LHCN-M2 (cell line): Measurements from ENCODE around the gene UCP2. TPM values are rescaled to one million over a fixed set of nuclear protein-coding genes. Genes with fewer than 3 reads are reported as not detected.
A peak's percentile ranks its signal among the peaks of the same experiment; 100 is the strongest.

Source experiments
- DNase-seq: peaks from one replicate; pipeline ENCODE4 v3.0.0-alpha.2; 2012; ENCODE audit warnings: low read depth
- polyA plus RNA-seq: library from polyadenylated mRNA; unstranded; fragments of >200 nt; gene quantifications from one replicate; pipeline ENCODE4 v1.2.1, GENCODE V29; 2012; ENCODE audit warnings: missing spikeins
- total RNA-seq: library from RNA; depleted of rRNA; stranded (reverse); fragments of >200 nt; gene quantifications from 2 replicates; pipeline ENCODE4 v1.2.3, GENCODE V29; 2014; rRNA removed

The UCP2 gene, protein sequence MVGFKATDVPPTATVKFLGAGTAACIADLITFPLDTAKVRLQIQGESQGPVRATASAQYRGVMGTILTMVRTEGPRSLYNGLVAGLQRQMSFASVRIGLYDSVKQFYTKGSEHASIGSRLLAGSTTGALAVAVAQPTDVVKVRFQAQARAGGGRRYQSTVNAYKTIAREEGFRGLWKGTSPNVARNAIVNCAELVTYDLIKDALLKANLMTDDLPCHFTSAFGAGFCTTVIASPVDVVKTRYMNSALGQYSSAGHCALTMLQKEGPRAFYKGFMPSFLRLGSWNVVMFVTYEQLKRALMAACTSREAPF
- 4.3 and 8.0 TPM in 2 replicates for total RNA-seq
- polyA plus RNA-seq = 27.4 TPM

DNA sequence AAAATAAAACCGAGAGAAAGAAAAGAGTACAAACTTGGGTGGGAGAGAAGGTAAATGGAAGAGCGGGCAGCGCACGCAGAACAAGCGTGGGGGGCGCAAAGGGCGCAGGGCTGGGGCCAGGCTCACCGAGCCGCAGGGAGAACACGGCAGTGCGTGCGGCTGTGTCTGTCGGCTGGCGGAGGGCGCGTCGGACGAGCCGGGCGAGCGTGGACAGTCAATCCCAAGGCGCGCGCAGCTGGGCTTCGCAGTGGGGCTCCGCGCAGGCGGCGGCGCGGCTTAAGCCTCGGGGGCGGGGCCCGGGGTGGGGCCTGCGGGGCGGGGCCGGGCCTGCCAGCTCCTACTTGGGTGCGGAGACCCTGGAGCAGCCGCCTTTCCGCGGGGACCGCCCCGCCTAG is at the start of gene UCP2:
TSS of gene UCP2 (minus strand) at position 249 of the 395 bp plus-strand sequence. CDS start 4,465 bp downstream, outside the sequence.
- peak; percentile 77 for DNase-seq

DNA sequence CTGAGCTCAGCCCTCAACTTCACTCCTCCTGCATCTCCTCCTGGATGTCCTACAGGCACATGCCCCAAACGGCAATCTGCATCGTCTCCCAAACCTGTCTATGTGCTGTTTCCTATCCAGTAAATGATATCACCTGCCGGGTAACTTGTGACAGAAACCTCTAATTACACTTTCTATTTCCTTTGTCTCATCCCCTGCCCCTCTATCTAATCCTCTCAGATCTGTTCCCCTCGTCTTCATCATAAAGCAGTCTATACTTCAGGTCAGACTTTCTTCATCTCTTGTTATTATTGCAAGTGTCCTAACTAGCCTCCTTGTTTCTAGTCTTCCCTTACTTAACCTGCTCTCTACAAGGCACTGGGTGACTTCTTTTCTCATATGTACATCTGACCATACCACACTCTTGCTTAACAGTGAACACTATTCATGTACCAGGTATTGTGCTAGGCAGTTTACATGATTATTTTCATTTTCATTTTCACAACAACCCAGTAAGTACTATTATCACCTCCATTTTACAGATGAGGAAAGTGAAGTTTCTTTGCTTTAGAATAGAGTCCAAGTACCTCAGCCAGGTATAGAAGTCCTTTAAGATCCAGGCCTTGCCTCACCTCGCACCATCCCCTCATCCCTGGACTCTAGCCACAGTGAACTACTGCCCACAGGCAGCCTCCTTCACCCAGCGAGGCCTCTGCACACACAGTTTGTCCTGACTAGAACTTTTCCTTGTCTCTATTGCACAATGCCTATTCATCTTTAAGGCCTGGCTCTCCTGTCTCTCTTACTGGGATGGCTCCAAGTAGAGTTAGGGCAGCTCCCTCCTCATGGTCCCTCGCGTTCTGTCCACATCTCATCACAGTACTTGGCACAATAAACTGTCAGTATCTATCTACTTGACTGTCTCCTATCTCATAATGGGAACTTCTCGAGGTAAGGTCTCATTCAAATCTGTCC is 48.4 kb upstream of the UCP2 start:
- DNase-seq = no peak

DNA sequence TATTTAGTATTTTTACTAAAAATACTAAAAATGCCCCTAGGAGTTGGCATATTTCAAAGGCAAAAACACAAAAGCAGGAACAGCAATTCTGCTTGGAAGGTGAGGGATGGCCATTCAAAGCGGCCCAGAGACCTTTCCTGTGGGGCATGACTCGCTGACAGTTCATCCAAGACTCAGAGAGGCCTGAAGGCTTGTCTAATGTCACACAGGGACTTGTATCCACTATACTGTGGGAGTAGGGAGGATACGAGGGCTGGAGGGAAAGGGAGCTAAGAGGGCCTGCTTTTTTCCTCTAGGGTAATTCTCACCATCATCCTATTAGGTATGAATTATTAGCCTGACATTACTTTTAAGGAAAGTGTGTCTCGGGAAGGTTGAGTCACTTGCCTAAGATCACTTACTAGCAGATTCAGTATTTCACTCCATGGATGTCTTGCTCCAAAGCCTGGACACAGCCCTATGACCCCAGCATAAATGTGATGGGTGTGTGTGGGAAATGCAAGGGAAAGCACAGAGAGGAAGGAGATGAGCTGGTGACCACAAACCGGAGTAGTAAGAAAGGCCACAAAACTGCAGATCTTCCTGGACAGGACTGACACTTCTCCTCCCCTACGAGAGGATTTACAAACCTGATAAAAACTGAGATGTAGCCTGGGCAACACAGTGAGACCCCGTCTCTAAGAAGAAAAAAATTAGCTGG is 43.0 kb upstream of the UCP2 start:
- peak; percentile 56 for DNase-seq

DNA sequence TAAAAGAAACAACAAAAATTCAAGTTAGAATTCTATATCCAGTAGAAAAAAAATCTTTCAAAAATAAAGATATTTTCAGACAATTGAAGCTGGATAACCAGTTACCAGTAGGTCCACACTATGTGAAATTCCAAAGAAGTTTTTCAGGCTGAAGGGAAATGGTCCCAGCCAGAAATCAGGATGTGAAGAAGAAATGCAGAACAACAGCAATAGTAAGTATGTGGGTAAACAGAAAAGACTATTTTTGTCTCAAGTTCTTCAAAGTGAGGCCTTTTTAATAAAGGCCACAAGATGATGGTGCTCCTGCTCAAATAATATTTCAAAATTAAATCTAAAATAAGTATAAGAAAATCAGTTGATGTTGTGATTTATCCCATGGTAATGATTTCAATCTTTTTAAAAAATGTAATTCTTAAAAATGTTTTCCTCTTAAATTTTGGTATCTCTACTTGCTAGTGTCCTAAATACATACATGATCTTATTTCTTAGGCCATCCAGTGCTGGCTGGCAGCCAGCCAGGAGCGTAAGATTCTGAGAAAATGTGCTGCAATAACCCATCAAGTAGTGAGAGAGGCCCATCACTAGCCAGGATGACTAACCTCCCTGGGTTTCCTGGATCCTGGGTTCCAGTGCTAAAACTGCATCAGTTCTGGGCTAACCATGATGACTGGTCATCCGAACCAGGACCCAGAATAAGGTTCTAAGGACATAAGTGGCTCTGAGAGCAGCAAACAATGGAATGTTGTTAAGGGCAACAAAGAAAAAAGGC is 41.8 kb upstream of the UCP2 start:
- peak; percentile 62 for DNase-seq

DNA sequence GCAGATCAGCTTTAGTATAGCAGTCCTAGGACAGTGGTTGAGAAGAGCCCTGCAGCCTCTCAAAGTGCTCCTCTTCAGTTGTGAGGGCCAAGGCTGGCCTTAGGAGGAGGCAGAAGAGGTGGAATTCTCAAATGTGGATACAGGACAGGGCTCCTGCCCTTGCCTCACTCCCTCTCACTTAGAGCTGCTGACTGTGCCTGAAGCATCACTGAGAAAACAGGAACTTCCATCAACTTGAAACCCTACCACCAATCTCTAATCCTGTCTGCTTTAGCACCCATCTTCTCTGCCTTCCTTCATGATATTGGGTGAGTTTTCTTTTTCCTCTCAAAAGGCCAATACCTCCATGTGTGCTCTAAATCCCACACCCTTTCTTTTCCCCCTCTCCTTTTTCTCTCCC is 40.6 kb upstream of the UCP2 start:
- DNase-seq = no peak

DNA sequence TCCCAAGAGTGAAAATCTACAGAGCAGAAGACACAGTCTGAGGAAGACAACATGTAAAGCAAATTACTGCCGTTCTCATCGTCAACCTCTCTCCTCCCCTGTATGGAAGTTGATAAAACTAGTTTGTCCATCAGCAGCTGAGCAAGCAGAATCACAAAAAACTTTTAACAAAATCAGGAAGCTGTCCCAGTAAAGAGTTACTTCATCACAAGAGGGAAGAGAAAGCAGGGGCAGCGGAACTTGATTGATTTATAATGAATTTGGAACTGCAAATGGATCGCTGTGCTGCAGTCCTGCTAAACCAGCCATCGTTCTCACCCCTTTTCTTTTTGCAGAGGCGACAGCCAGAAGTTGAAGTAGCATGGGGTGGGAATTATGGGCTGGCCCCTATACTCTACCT is 39.9 kb upstream of the UCP2 start:
- no peak for DNase-seq

DNA sequence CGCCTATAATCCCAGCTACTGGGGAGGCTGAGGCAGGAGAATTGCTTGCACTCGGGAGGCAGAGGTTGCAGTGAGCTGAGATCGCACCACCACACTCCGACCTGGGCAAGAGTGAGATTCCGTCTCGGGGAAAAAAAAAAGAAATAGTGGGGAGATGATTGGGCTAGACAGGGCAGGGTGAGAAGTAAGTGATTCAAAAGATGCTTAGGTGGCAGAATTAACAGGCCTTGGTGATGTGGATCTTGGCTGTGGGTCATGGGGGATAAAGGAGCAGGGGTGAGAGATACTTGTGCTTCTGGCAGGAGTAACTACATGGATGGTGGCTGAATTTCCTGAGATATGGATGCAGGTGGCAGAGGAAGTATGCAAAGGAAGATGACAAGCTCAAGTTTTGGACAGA is 39.4 kb upstream of the UCP2 start:
- no peak for DNase-seq

DNA sequence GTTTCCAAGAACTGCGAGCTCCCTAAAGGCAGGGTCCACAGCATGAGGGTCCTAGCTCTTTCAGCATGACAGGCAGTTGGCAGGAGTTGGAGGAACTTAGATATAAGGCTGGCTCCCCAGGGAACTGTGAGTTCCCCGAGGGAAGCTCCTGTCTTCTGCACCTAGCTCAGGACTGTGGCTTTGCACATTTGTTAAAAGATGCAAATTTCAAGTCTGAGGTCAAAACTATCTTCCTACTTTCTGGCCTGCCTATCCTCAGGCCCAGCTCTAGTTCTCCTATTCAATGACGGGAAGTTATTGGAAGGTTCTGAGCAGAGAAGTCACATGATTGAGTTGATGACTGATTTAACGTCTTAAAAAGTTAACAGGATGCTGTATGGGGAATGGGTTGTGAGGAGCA is 37.9 kb upstream of the UCP2 start:
- DNase-seq = no peak

DNA sequence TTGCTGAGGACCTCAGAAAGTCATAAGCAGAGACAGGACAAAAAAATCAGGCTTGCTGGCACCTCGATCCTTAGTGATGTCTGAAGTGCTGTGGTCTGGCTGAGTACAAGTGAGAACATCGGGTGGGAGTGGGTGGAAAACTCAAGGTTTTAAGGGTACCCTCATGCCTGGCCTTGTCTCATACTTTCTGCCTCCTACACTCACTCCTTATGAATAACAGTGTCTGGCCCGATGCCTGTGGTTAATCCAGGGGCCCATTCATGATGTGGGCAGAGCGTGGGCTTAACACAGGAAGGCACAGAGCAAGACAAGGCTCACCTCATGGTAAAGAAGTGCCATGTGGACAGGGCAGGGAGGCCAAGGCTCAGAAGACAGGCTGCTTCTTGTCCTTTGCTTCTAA is 37.2 kb upstream of the UCP2 start:
- no peak for DNase-seq

DNA sequence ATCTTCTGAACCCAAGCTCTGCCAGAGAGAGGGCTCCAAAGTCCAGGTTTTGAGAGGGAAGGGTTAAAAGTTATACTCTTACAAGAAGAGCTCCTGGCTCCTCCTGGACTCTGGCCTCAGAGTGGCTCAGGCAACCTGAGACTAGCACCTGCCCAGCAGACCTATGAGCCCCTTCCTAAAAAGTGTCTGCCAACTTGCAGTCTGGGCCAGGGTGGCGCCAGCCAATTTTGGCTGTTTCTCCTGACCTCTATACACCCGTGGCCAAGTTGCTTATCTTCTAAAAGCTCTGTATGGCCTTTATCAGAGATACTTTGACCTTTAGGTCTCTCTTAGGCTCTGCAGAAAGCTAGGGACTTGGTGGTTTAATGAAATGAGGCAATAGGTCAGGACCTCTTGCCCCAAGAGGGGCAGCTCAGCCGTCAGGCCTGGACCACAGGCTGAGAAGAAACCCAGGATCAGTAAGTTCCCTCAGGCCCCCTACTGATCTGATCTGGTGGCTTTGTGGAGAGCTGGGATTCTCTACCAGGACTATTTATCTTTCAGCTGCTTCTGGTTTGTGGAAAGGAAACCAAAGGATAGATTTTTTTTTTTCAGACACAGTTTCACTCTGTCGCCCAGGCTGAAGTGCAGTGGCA is 36.6 kb upstream of the UCP2 start:
- DNase-seq = no peak

DNA sequence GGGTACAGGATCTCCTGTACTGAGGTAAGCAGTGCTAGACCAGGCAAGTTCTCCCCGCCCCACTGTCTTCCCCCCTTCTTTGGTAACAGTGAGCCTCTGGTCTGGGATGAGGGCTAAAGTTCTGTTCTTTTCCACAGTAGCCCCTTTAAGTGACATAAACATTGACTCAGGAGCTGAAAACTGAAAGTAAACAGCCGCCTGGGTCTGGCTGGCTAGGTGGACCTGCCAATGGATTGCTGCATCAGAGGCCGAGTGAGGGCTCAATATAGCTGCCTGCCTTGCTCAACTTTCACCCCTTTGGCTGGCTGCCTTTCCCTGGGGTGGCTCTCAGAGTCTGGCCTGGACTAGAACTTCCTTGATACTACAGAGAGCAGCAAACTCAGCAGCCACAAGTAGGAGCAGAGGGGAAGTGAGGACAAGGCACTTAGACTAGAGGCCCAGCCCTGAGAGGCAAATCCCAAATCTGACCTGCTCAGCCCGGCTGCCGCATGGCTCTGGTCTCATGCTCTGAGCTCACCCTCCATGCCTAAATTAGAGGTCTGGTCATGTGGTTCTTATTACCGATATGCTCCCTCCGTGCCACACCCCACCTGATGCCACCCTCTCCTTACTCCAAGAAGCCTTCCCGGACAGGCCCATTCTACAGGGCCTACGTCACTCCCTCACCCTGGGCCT is 35.8 kb upstream of the UCP2 start:
- DNase-seq = peak; percentile 11

DNA sequence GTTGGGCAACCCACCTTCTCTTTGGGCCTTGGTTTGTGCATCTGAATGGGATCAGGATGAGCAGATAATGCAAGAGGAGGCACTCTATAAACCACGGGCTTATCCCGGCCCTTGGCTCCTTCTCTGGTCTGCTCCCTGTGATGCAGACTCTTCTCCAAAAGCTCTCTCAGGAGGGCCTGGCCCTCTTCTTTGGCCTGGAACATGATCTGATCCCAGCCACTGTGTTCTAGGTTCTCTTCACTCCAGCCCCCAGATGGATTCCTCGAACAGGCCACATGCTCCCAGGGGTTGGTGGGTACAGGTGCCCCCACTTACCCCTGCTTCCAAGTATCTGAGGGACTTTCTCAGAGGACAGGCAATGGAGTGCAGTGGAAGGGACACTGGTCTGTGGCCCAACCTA is 35.0 kb upstream of the UCP2 start:
- DNase-seq = no peak

DNA sequence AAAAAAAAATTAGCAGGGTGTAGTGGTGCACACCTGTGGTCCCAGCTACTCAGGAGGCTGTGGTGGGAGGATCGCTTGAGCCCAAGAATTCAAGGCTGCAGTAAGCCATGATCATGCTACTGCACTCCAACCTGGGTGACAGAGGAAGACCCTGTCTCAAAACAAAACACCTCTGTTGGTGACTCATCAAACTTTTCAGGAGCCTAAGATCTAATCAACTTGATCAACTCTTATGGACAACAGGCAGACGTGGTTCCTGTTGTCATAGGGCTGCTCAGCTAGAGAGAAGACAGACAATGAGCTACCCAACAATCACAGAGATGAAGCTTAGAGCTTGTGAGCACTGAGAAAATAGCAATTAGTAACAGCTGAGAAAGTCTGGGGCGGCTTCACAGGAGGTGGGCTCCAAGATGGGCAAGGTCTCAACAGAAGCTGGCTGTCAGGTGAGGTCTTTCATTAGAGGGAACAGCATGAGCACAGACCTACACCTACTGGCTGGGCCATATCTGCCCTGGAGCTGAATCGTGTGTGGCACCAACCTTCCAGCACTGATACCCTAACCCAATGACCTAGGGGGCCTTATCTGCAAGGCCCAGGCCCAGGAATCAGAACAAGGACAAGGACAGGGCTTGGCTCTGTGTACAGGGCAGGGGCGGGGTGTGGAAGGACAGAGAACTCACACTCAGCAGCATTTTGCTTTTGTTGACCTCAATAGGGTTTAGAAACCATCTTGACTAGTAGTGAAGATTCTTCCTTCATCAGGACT is 33.5 kb upstream of the UCP2 start:
- no peak for DNase-seq

DNA sequence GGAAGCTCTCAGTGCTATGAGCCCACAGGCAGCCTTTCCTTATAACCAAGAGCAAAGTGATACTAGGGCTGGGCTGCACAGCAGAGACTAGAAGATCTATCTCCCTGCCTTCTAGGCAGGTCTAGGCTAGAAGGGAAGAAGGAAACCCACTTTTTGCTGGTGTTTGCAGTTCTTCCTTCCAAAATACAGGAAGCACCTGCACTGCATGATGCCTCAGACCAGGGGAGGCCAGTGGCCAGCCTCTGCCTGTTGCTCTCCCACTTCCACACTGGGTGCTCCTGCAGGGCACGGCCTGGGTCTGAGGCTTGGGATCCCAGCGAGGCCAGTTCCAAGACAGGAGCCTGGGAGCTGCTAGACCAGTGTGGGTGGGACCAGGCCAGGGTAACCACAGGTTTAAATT is 32.2 kb upstream of the UCP2 start:
- DNase-seq = no peak

DNA sequence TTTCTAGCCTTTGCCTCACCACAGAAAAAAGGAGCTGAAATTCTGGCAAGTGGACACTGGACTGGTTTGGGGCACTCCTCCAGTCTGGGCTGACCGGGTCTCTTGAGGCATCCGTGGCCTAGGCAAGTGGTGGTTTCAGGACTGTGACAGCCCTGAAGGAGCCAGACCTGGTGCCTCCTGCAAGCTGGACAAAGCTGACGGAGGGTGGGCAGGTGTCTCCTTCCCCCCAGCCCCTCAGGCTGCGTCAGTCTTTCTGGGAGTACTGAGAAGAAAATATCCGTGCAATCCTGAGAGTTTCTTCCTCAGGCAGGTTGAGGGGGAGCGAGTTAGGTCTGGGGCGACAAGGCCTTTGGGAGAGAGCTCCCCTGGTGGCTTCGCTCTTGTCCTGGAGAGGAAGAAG is 30.5 kb upstream of the UCP2 start:
- DNase-seq = no peak

DNA sequence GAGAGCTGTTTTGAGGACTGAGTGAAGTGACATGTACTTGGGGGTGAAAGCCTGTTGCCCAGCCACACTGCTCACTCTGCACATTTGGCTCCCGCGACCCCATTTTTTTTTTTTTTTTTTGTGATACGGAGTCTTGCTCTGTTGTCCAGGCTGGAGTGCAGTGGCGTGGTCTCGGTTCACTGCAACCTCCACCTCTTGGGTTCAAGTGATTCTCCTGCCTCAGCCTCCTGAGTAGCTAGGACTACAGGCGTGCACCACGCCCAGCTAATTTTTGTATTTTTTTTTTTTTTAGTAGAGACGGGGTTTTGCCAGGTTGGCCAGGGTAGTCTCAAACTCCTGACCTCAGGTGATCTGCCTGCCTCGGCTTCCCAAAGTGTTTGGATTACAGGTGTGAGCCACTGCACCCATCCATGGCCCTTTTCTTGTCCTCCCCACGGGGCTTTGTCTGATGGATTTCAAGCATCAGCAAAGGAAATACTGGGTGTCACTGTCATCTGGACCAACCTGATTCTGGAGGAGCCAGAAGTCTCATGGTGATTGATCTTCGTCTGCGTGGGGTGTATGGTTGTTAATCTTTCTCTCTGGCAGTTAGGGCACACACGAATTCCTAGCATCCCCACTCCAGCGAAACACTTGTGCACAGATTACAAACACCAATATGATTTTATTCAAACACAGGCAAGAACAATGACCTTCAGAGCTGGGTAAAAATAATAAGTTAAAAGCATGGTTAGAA is 29.6 kb upstream of the UCP2 start:
- no peak for DNase-seq

DNA sequence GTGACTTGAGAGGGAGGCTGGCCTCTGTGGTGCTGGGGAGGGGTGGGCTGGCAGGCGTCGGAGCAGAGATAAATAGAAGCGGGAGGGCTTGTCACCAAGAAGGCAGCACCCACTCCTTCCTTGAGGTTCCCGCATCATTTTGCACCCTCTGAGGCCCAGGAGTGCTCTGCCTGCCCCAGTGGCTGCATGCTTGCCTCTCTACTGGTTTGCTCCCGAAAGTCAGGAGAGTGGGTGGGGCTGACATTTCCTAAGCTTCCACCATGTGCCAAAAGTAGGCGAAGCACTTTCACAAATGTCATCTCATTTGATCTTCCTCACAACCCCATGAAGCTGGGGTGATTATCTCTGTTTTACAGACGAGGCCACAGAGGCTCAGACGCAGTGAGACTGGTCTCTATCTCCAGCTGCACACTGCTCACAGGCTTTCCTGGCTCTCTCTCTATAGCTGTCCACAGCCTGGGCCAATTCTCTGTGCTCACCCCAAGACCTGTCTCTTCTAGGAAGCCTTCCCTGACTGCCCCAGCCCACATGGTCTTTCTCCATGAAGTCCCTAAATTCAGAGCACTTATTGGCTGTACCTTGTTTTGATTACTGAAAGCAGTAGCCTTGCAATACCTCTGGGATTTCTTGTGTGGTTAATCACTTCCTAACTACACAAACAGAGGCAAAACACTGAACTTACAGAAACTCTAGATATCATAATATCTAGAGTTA is 28.9 kb upstream of the UCP2 start:
- peak; percentile 58 for DNase-seq
